ENCODE measurements around the gene SPTSSA.
A peak's percentile ranks its signal among the peaks of the same experiment; 100 is the strongest.
"Not testable (repeated sequence)": the region's sequence is repeated elsewhere in the genome, so short reads cannot be mapped to it uniquely, and the experiment has no call there.

The SPTSSA gene, protein sequence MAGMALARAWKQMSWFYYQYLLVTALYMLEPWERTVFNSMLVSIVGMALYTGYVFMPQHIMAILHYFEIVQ

DNA sequence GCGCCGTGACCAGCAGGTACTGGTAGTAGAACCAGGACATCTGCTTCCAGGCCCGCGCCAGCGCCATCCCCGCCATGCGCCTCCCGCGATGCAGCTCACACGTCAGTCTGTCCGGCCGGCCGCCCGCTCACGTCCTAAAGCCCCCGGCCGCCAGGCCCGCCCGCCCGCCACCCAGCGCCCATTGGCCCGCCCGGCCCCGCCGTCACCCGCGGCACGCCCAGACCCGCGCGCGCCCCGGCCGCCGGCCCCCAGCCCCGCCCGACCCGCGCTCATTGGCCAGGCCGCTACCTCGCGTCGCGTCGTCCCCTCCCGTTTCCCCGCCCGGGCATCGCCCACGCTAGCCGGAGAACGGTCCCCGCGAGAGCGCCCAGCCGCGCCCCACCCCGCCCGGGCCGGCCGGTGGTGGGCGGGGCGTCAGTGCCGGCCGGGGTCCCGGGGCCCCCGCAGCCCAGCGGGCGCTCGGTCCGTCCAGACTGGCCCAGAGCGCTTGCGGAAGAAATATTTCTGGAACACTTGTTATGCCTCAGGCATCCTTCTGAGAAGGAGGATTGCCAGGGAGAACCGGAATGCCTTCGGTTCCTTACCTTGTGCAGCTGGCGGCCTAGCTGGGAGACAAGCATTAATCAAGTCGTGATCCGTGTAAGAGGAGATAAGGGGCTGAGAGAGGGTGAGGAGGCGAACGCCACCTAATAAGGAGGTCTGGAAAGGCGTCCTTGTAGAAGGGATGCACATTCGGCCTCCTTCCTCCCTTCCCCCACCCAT, at the start of gene SPTSSA:
Gene SPTSSA, minus strand, starts transcription at position 109 of the 762 bp plus-strand sequence. Its CDS starts 33 bp downstream, at position 76.
- Mint-ChIP-seq H3K4me1 (peaks cover 17% of the 10 kb centered on the region), H3K4me3 (peak within 1 kb of the TSS; percentile 85), H3K27ac (peak within 1 kb of the TSS; percentile 87), H3K9me3 (no peaks in the 10 kb centered on the region), H3K27me3 (no peaks in the 10 kb centered on the region), H3K36me3 (ENCODE audit: low read depth) (peaks cover under 1% of the 10 kb centered on the region)
- ATAC-seq (peak; percentile 98), DNase-seq (peak; percentile 93)

DNA sequence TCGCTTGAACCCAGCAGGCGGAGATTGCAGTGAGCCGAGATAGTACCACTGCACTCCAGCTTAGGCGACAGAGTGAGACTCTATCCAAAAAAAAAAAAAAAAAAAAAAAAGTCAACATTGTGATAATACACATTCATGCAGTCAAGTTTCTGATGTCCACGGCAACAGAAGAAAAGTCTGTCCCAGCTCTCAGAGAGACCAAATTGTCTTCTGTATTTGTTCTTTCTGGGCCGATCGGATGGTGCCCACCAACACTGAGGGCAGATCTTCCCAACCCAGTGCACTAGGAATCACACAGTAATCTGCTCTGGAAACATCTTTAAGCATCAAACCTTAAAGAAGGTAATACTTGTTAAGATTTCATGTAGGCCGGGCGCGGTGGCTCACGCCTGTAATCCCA, 45.8 kb upstream of the SPTSSA start:
- Mint-ChIP-seq H3K27me3 (no peaks in the 10 kb centered on the region), H3K27ac (no peak overlapping the region), H3K4me3 (no peak overlapping the region), H3K9me3 (no peaks in the 10 kb centered on the region), H3K4me1 (no peaks in the 10 kb centered on the region), H3K36me3 (ENCODE audit: low read depth) (no peaks in the 10 kb centered on the region)
- DNase-seq (no peak), ATAC-seq (no peak)

DNA sequence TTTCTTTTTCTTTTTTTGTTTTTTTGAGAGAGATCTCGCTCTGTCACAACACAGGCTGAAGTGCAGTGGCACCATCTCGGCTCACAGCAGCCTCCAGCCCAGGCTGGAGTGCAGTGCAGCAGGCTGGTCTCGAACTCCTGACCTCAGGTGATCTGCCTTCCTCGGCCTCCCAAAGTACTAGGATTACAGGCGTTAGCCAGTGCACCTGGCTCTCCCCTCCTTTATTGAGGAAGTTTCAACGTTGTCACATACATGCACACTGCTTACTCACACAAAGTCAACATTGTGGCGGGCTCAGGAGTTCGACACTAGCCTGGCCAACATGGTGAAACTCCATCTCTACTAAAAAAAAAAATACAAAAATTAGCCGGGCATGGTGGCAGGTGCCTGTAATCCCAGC, 45.4 kb upstream of the SPTSSA start:
- no peak overlapping the region for H3K4me3 Mint-ChIP-seq
- H3K27ac Mint-ChIP-seq, result no peak overlapping the region
- no peaks in the 10 kb centered on the region for H3K4me1 Mint-ChIP-seq
- no peaks in the 10 kb centered on the region for H3K9me3 Mint-ChIP-seq
- ATAC-seq, result no peak
- H3K27me3 Mint-ChIP-seq, result no peaks in the 10 kb centered on the region
- no peak for DNase-seq
- no peaks in the 10 kb centered on the region for H3K36me3 Mint-ChIP-seq (ENCODE audit: low read depth)

DNA sequence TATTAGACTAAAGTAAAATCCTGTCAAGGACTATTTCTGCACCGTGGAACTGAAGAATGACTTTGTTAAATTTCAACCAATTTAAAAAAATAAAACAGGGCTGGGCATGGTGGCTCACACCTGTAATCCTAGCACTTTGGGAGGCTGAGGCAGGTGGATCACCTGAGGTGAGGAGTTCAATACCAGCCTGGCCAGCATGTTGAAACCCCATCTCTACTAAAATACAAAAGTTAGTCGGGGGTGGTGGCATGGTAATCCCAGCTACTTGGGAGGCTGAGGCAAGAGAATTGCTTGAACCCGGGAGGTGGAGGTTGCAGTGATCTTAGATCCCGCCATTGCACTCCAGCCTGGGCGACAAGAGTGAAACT, 43.1 kb upstream of the SPTSSA start:
- not testable (repeated sequence) for H3K27me3 Mint-ChIP-seq; ATAC-seq; DNase-seq; H3K27ac Mint-ChIP-seq; H3K9me3 Mint-ChIP-seq; H3K4me3 Mint-ChIP-seq; H3K4me1 Mint-ChIP-seq; H3K36me3 Mint-ChIP-seq (ENCODE audit: low read depth)

DNA sequence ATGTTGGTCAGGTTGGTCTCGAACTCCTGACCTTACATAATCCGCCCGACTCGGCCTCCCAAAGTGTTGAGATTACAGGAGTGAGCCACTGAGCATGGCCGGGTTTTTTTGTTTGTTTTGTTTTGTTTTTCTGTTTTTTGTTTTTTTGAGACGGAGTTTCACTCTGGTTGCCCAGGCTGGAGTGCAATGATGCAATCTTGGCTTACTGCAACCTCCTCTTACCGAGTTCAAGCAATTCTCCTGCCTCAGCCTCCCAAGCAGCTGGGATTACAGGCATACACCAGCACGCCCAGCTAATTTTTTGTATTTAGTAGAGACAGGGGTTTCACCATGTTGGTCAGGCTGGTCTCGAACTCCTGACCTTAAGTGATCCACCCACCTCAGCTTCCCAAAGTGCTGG, 42.0 kb upstream of the SPTSSA start:
- not testable (repeated sequence) for H3K9me3 Mint-ChIP-seq; DNase-seq; H3K27ac Mint-ChIP-seq; H3K4me1 Mint-ChIP-seq; ATAC-seq; H3K36me3 Mint-ChIP-seq (ENCODE audit: low read depth); H3K4me3 Mint-ChIP-seq; H3K27me3 Mint-ChIP-seq

DNA sequence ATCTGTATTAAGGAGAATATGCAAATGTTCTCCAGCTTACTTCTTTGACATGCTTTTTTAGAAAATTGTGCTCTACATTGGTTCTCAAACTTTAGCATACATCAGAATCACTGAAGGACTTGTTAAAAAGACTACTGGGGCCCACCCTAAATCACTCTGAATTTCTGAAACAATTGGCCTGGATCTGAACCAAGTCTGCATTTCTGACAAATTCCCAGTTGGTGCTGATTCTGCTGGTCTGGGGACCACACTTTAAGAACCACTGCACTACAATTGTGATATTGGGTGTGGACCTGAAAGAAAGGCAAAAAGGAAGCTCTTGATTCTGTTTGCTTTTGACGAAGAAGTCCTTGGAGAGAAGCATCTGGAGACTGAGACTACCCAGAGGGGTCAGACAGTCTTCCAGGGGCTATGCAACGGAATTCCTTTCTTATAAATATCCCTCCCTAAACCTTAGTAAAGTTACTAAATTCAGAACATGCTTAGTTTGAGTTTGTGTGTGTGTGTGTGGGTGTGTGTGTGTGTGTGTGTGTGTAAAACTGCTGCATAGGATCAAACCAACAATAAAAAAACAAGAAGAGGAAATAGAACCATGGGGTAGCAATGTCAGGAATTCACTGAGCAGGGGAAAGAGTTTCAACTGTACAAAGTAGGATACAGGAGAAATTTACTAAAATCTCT, 40.6 kb upstream of the SPTSSA start:
- Mint-ChIP-seq H3K36me3 (ENCODE audit: low read depth) (no peaks in the 10 kb centered on the region), H3K9me3 (no peaks in the 10 kb centered on the region), H3K4me1 (no peaks in the 10 kb centered on the region), H3K27me3 (no peaks in the 10 kb centered on the region), H3K27ac (no peak overlapping the region), H3K4me3 (no peak overlapping the region)
- ATAC-seq, result no peak
- no peak for DNase-seq

DNA sequence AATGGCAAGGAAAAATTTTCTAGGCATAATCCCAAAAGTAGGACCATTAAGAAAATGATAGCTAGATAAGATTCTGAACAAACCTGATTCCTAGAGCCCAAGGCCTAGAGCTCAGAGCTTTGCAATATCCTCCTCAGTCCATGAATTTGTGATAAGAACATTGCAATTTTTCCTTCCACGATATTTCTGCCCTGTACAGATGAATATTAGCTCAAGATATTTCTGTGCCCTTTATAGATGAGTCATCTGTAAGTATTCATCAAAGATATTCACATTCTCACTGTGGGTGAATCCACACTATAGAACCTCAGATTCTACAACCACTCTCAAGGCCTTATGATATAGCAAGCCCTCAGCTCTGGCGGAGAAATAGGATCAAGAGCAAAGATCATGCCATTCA, 40.0 kb upstream of the SPTSSA start:
- H3K36me3 Mint-ChIP-seq (ENCODE audit: low read depth), result no peaks in the 10 kb centered on the region
- no peaks in the 10 kb centered on the region for H3K9me3 Mint-ChIP-seq
- ATAC-seq (peak; percentile 49), DNase-seq (no peak)
- H3K4me1 Mint-ChIP-seq, result no peaks in the 10 kb centered on the region
- no peaks in the 10 kb centered on the region for H3K27me3 Mint-ChIP-seq
- no peak overlapping the region for H3K4me3 Mint-ChIP-seq
- H3K27ac Mint-ChIP-seq, result no peak overlapping the region

DNA sequence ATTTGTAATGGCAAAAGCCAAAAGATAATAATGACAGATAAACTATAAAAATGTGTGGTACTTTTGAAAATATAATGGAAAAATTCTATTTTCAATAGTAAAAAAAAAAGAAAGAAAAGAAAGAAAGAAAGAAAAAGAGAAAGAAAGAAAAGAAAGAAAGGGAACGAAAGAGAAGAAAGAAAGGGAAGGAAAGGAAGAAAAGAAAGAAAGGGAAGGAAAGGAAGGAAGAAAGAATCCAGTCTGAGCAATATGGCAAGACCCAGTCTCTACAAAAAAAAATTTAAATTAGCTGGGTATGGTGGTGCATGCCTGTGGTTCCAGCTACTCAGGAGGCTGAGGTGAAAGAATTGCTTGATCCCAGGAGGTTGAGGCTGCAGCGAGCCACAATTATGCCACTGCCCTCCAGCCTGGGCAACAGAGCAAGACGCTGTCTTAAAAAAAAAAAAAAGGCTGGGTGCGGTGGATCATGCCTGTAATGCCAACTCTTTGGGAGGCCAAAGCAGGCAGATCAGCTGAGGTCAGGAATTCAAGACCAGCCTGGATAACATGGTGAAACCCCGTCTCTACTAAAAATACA, 39.1 kb upstream of the SPTSSA start:
- no peak for ATAC-seq
- H3K4me3 Mint-ChIP-seq, result no peak overlapping the region
- no peak for DNase-seq
- no peaks in the 10 kb centered on the region for H3K27me3 Mint-ChIP-seq
- no peak overlapping the region for H3K27ac Mint-ChIP-seq
- no peaks in the 10 kb centered on the region for H3K36me3 Mint-ChIP-seq (ENCODE audit: low read depth)
- no peaks in the 10 kb centered on the region for H3K9me3 Mint-ChIP-seq
- no peaks in the 10 kb centered on the region for H3K4me1 Mint-ChIP-seq

DNA sequence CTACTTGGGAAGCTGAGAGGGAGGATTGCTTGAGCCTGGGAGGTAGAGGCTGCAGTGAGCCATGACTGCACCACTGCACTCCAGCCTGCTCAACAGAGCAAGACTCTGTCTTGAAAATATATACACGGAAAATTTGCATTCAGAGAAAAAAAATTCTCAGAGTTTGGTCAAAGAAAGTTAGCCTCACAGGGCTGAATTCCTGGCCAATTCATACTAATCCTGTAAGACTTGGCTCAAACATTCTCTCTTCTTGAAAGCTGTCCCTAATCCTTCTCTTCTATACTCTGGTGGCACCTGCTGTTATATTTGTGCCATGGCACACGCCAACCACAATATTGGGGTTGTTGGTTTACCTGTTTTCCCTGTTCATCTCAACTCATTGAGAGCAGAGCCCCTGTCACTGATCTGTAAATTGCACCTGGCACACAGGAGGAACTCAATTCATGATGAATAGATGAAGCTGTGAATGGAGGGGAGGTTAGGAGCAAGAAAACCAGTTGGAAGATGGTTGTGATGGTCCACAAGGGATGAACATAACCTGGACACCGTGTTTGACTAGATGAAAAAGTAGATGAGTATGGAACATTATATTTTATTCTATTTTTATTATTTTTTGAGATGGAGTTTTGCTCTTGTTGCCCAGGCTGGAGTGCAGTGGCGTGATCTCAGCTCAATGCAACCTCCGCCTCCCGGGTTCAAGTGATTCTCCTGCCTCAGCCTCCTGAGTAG, 36.8 kb upstream of the SPTSSA start:
- H3K36me3 Mint-ChIP-seq (ENCODE audit: low read depth), result no peaks in the 10 kb centered on the region
- no peak overlapping the region for H3K27ac Mint-ChIP-seq
- no peak overlapping the region for H3K4me3 Mint-ChIP-seq
- no peaks in the 10 kb centered on the region for H3K27me3 Mint-ChIP-seq
- DNase-seq (no peak), ATAC-seq (no peak)
- no peaks in the 10 kb centered on the region for H3K4me1 Mint-ChIP-seq
- H3K9me3 Mint-ChIP-seq, result no peaks in the 10 kb centered on the region

DNA sequence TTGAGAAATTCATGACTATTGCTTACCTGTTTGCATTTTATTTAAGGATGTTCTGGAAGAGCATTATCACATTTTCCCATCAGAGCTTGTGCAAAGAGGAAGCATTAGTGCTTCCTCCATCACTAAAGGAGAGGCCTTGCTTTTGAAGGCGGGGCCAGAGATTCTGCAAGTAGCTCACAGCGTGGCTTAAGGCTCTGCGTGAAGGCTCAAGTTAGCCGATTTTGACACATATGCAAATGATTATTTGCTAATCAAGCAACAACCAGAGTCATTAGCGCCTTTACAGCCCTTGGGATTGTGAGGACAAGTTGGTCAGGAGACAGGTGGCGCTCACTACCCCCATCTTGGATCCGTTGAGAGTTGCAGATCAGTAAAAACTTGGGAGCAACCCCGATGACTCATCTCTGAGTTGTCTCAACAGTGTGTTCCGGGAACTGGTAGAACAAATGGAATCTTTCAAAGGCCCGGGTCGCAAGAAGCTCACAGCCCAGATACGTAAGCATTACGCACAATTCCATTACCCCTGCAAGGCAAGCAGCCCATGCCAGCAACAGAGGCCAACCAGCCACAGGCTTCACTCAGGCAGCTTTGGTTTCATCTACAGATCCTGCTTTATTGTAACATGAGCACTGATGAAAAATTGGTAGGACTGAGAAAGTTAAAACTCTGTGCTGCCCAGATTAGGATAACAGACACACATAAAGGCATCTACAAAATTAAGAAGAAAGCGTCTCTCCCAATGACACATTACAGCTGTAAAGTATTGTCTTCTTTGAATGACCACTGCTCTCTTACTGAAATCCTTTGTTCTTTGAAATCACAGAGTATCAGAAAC, 34.9 kb upstream of the SPTSSA start:
- no peak for DNase-seq
- H3K27me3 Mint-ChIP-seq, result no peaks in the 10 kb centered on the region
- no peaks in the 10 kb centered on the region for H3K4me1 Mint-ChIP-seq
- no peak overlapping the region for H3K27ac Mint-ChIP-seq
- no peak overlapping the region for H3K4me3 Mint-ChIP-seq
- no peaks in the 10 kb centered on the region for H3K9me3 Mint-ChIP-seq
- no peaks in the 10 kb centered on the region for H3K36me3 Mint-ChIP-seq (ENCODE audit: low read depth)
- ATAC-seq, result no peak

DNA sequence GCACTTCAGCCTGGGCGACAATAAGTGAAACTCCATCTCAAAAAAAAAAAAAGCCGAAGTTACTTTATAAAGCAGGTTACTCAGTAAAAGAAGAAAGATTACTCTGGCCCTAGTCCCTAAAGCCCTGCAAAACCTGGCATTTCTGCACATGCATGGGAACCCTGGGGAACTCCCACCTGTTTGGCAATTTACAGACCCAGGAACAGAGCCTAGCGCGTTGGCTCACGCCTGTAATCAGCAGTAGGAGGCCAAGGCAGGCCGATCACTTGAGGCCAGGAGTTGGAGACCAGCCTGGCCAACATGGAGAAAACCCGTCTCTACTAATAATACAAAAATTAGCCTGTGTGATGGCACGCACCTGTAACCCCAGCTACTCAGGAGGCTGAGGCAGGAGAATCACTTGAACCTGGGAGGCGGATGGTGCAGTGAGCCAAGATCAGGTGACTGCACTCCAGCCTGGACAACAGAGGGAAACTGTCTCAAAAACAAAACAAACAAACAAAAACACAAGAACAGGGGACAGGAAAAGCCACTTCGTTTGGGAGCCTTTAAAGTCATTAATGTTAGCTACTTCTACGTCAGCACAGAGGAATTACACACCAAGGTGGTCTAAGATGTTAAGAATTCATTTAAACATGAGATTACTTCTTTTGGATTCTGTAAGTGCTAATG, 34.1 kb upstream of the SPTSSA start:
- H3K27me3 Mint-ChIP-seq, result no peaks in the 10 kb centered on the region
- no peak overlapping the region for H3K4me3 Mint-ChIP-seq
- no peaks in the 10 kb centered on the region for H3K4me1 Mint-ChIP-seq
- DNase-seq (no peak), ATAC-seq (no peak)
- H3K27ac Mint-ChIP-seq, result no peak overlapping the region
- H3K36me3 Mint-ChIP-seq (ENCODE audit: low read depth), result no peaks in the 10 kb centered on the region
- H3K9me3 Mint-ChIP-seq, result no peaks in the 10 kb centered on the region

DNA sequence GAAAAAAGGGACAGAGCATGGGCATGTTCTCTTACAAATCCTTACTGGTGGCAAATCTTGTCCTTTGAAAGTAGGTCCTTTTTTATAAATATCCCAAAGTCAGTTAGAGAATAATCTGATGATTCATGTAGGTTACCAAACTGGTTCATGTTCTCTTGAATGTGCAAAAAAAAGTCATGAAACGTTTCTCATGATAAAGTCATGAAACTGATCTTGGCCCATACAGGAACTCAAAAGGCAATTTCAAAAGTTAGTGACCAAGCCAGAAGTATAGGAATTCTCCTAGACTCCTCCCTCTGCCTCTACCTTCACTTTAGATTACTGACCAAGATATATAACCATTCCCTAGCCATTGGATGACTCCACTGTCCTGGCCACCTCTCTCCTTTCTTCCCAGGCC, 27.3 kb upstream of the SPTSSA start:
- no peaks in the 10 kb centered on the region for H3K36me3 Mint-ChIP-seq (ENCODE audit: low read depth)
- no peaks in the 10 kb centered on the region for H3K9me3 Mint-ChIP-seq
- no peak overlapping the region for H3K27ac Mint-ChIP-seq
- H3K4me3 Mint-ChIP-seq, result no peak overlapping the region
- ATAC-seq, result no peak
- no peaks in the 10 kb centered on the region for H3K4me1 Mint-ChIP-seq
- H3K27me3 Mint-ChIP-seq, result no peaks in the 10 kb centered on the region
- no peak for DNase-seq

DNA sequence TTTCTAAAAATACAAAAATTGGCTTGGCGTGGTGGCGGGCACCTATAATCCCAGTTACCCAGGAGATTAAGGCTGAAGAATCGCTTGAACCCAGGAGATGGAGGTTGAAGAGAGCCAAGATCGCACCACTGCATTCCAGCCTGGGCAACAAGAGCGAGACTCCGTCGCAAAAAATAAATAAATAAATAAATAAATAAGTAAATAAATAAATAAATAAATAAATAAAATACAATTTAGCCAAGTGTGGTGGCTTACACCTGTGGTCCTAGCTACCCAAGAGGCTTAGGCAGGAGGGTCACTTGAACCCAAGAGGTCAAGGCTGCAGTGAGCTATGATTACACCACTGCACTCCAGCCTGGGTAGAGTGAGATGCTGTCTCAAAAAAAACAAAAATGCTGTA, 26.5 kb upstream of the SPTSSA start:
- ATAC-seq, result no peak
- Mint-ChIP-seq H3K36me3 (ENCODE audit: low read depth) (no peaks in the 10 kb centered on the region), H3K4me3 (no peak overlapping the region), H3K4me1 (no peaks in the 10 kb centered on the region), H3K9me3 (no peaks in the 10 kb centered on the region), H3K27me3 (no peaks in the 10 kb centered on the region), H3K27ac (no peak overlapping the region)
- DNase-seq, result no peak

DNA sequence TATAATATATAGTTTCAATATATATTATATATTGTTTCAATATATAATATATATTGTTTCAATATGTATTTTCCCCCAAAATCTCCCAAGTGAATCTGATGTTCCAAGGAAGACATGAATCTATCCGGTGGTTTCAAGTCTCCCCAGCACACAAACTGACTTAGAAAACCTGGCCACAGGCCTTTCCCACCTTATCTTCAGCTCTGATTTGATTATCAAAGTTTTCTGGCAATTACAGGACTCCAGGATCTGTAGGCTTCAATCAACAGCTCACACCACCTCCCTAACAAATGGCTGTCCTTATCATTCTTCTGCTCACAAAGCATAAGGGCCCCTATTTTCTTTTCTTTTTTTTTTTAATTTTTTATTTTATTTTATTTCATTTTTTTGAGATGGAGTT, 22.7 kb upstream of the SPTSSA start:
- Mint-ChIP-seq H3K4me3 (no peak overlapping the region), H3K36me3 (ENCODE audit: low read depth) (no peaks in the 10 kb centered on the region), H3K4me1 (no peaks in the 10 kb centered on the region), H3K27me3 (no peaks in the 10 kb centered on the region), H3K27ac (no peak overlapping the region), H3K9me3 (no peaks in the 10 kb centered on the region)
- no peak for DNase-seq
- no peak for ATAC-seq
